Measurements from ENCODE around the gene COL3A1.

The COL3A1 gene

GRCh38 chr2:188974164-188974563 lies at the start of gene COL3A1:
TSS of gene COL3A1 (plus strand) at chr2:188974373. CDS start at chr2:188974490, 117 bp downstream.
- peak; percentile 39 for DNase-seq

GRCh38 chr2:188928643-188929042 lies 45.5 kb upstream of the COL3A1 start:
- no peak for DNase-seq

GRCh38 chr2:188931361-188931760 lies 42.8 kb upstream of the COL3A1 start:
- DNase-seq: no peak

GRCh38 chr2:188937228-188938220 lies 36.6 kb upstream of the COL3A1 start:
- no peak for DNase-seq

- no peak for DNase-seq
These were observed 34.0 kb upstream of the COL3A1 start for GRCh38 chr2:188940171-188940570.

GRCh38 chr2:188944442-188944841 lies 29.7 kb upstream of the COL3A1 start:
- no peak for DNase-seq

- DNase-seq: no peak
These were observed 24.9 kb upstream of the COL3A1 start for GRCh38 chr2:188949046-188949818.

GRCh38 chr2:188952901-188953300 lies 21.3 kb upstream of the COL3A1 start:
- no peak for DNase-seq

- no peak for DNase-seq
These were observed 17.9 kb upstream of the COL3A1 start for GRCh38 chr2:188956290-188956689.

GRCh38 chr2:188956961-188957360 lies 17.2 kb upstream of the COL3A1 start:
- DNase-seq: no peak

- DNase-seq: no peak
These were observed 16.5 kb upstream of the COL3A1 start for GRCh38 chr2:188957646-188958045.

- DNase-seq: no peak
These were observed 10.4 kb upstream of the COL3A1 start for GRCh38 chr2:188963741-188964140.

GRCh38 chr2:188964976-188965546 lies 9.1 kb upstream of the COL3A1 start:
- DNase-seq: no peak

- no peak for DNase-seq
These were observed 8.6 kb upstream of the COL3A1 start for GRCh38 chr2:188965563-188965962.

GRCh38 chr2:188966079-188966571 lies 8.0 kb upstream of the COL3A1 start:
- DNase-seq: no peak

GRCh38 chr2:188966728-188967440 lies 7.3 kb upstream of the COL3A1 start:
- no peak for DNase-seq

- no peak for DNase-seq
These were observed 4.9 kb upstream of the COL3A1 start for GRCh38 chr2:188969236-188969635.

GRCh38 chr2:188969651-188970050 lies 4.5 kb upstream of the COL3A1 start:
- DNase-seq: no peak

- no peak for DNase-seq
These were observed 4.0 kb upstream of the COL3A1 start for GRCh38 chr2:188970211-188970610.

- DNase-seq: no peak
These were observed 2.7 kb upstream of the COL3A1 start for GRCh38 chr2:188971432-188971861.

- no peak for DNase-seq
These were observed 532 bp upstream of the COL3A1 start for GRCh38 chr2:188973641-188974040.

- peak; percentile 87 for DNase-seq
These were observed 1.4 kb downstream of the COL3A1 start for GRCh38 chr2:188975497-188976102.
